Measurements from ENCODE around the gene MYT1.

The MYT1 gene

GRCh38 chr20:64153861-64154589 lies 10.2 kb upstream of the MYT1 start:
- DNase-seq (ENCODE audit: low read depth in 3 of 3), result no peak

GRCh38 chr20:64154590-64155257 lies 9.5 kb upstream of the MYT1 start:
- DNase-seq (ENCODE audit: low read depth in 3 of 3), result no peak

- DNase-seq (ENCODE audit: low read depth in 3 of 3), result no peak
Observed at GRCh38 chr20:64155258-64156135, 8.8 kb upstream of the MYT1 start.

- no peak for DNase-seq (ENCODE audit: low read depth in 3 of 3)
Observed at GRCh38 chr20:64156136-64156885, 7.9 kb upstream of the MYT1 start.

- DNase-seq (ENCODE audit: low read depth in 3 of 3), result no peak
Observed at GRCh38 chr20:64156886-64157875, 7.1 kb upstream of the MYT1 start.

- DNase-seq (ENCODE audit: low read depth in 3 of 3), result no peak
Observed at GRCh38 chr20:64157878-64158277, 6.4 kb upstream of the MYT1 start.

GRCh38 chr20:64158346-64159285 lies 5.6 kb upstream of the MYT1 start:
- DNase-seq (ENCODE audit: low read depth in 3 of 3), result no peak

- no peak for DNase-seq (ENCODE audit: low read depth in 3 of 3)
Observed at GRCh38 chr20:64159286-64159680, 5.0 kb upstream of the MYT1 start.

- no peak for DNase-seq (ENCODE audit: low read depth in 3 of 3)
Observed at GRCh38 chr20:64159711-64160110, 4.5 kb upstream of the MYT1 start.

- no peak for DNase-seq (ENCODE audit: low read depth in 3 of 3)
Observed at GRCh38 chr20:64160118-64160517, 4.1 kb upstream of the MYT1 start.

- DNase-seq (ENCODE audit: low read depth in 3 of 3), result no peak
Observed at GRCh38 chr20:64160526-64161355, 3.5 kb upstream of the MYT1 start.

GRCh38 chr20:64161356-64162238 lies 2.7 kb upstream of the MYT1 start:
- peak in 1 of 3 donors; percentile 5 for DNase-seq (ENCODE audit: low read depth in 3 of 3)

GRCh38 chr20:64162239-64162910 lies 1.9 kb upstream of the MYT1 start:
- DNase-seq (ENCODE audit: low read depth in 3 of 3), result no peak

GRCh38 chr20:64163776-64164122 lies 503 bp upstream of the MYT1 start:
- DNase-seq (ENCODE audit: low read depth in 3 of 3), result no peak

- no peak for DNase-seq (ENCODE audit: low read depth in 3 of 3)
Observed at GRCh38 chr20:64165866-64166600, 1.8 kb downstream of the MYT1 start.

Data from stimulated activated CD4-positive, alpha-beta T cell treated with anti-CD3 and anti-CD28 coated beads, TNF-alpha, amount 100 ng/mL, for 48 hours (primary cell).